ENCODE measurements around the gene LRRC40.

- no peak for TF ChIP-seq CTCF (conservative IDR thresholded peaks at IDR 0.05)
- no peak for TF ChIP-seq EZH2 (IDR thresholded peaks at IDR 0.05; ENCODE audit: low read depth)
Observed at GRCh38 chr1:70220517-70221237, 15.3 kb upstream of the LRRC40 start.

All from PC-9 (cell line).